Mucosa of rectum (tissue), 2 donors: Measurements from ENCODE around the gene SMAD2.

Source experiments
- H3K27ac ChIP-seq, 2 donors: one replicate each; pipeline ENCODE4 v1.7.0; 2013; ENCODE audit warnings: inconsistent platforms in 2 of 2, low read depth in 2 of 2, low read length in 2 of 2
- H3K27me3 ChIP-seq, 2 donors: one replicate each; pipeline ENCODE4 v1.7.0; 2013; ENCODE audit warnings: low read length in 2 of 2; ENCODE audit not compliant: control insufficient read depth in 2 of 2, insufficient read depth in 2 of 2
- H3K36me3 ChIP-seq, 2 donors: one replicate each; pipeline ENCODE4 v1.7.0; 2013; ENCODE audit warnings: low read length in 2 of 2; ENCODE audit not compliant: control insufficient read depth in 2 of 2, insufficient read depth in 2 of 2
- H3K4me1 ChIP-seq, 2 donors: one replicate each; pipeline ENCODE4 v1.7.0; 2013; ENCODE audit warnings: low read length in 2 of 2, mild to moderate bottlenecking in 1 of 2; ENCODE audit not compliant: control insufficient read depth in 2 of 2, insufficient read depth in 2 of 2
- H3K4me3 ChIP-seq, 2 donors: one replicate each; pipeline ENCODE4 v1.7.0; 2013; ENCODE audit warnings: low read length in 2 of 2
- H3K9ac ChIP-seq, 2 donors: one replicate each; pipeline ENCODE4 v1.7.0; 2013; ENCODE audit warnings: low read length in 2 of 2, low read depth in 1 of 2, mild to moderate bottlenecking in 1 of 2
- H3K9me3 ChIP-seq, 2 donors: one replicate each; pipeline ENCODE4 v1.7.0; 2013; ENCODE audit warnings: low read length in 2 of 2; ENCODE audit not compliant: control insufficient read depth in 2 of 2
- donor health status: healthy.
- donor health status: Normal muscosa, but diverticular disease.

Gene SMAD2

DNA sequence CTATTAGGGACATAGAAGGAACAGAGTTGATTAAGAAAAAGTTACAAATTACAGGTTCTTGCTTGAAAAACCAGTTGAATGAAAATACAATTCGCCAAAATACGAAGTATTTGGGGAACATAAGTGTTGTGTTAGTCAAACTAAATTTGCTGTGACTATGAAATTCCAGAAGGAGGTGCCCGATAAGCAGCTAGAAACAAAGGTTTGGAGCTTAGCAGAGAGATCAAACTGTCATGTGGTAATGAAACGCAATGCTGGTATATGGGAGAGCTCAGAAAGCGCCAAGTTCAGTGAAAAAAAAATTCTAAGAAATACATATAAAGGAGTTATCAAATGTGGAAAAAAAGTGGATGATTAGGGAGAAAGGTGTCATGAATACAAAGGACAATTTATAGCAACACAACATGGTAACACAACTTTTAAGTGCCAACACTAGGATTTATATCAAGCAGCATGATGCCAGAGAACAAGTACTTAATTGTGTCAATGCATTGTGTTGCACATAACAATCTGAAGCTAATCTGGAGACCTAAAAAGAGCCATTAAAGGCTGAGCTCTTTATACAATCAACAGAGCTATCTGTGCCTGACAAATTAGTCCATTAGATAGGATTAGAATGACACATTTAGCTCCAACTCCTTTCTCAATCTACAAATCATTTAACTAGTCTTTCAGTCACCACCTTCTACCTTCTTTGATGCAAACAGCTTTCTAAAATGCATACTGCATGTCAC, 31.2 kb downstream of the SMAD2 start:
- Histone ChIP-seq H3K4me1 (no peaks in the 10 kb centered on the region), H3K27ac (no peak overlapping the region), H3K9ac (no peak overlapping the region), H3K27me3 (no peaks in the 10 kb centered on the region), H3K4me3 (no peak overlapping the region), H3K9me3 (no peaks in the 10 kb centered on the region), H3K36me3 (peaks cover 3 to 16% of the 10 kb centered on the region in 2 donors)

DNA sequence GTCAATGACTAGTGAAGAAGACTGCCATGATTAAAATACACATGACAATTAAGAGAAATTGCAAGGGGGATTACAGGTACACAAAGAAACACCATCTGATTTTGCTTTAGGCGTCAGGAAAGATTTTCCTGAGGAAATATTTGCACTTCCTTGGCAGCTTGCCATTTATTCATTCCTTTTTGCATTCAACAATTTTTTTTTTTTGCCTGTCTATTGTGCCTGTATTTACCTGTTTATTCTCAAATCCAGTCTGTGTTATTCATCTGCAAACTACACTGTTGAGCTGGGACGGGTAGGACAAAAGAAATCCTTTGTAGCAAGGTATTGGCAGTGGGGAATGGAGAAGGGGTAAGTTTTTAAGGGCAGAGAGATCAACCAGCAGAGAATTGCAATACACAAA, 31.8 kb downstream of the SMAD2 start:
- H3K4me3 ChIP-seq, result no peak overlapping the region
- H3K27ac ChIP-seq, result no peak overlapping the region
- no peaks in the 10 kb centered on the region for H3K27me3 ChIP-seq
- H3K9me3 ChIP-seq, result no peaks in the 10 kb centered on the region
- no peak overlapping the region for H3K9ac ChIP-seq
- H3K36me3 ChIP-seq, result peaks cover 7 to 16% of the 10 kb centered on the region in 2 donors
- H3K4me1 ChIP-seq, result no peaks in the 10 kb centered on the region

DNA sequence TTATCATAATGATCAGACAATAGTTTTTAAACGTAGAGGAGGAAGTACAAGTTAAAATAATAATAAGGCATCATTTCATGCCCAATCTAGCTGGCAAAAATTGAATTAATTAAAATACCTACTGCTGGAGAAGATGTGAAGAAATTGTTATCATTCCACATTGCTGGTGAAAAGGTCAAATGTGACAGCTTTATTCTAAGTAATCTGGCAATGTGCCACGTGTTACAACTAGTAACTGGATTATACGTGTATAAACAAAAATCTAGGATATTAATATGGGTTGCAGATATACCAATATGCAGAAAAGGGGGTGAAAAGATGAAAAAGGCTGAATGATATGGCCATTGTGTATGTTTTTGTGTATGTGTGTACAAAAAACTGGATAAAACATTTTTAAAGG, 32.4 kb downstream of the SMAD2 start:
- Histone ChIP-seq H3K36me3 (peaks cover 7 to 16% of the 10 kb centered on the region in 2 donors), H3K4me1 (no peaks in the 10 kb centered on the region), H3K4me3 (no peak overlapping the region), H3K27me3 (no peaks in the 10 kb centered on the region), H3K9ac (no peak overlapping the region), H3K27ac (no peak overlapping the region), H3K9me3 (no peaks in the 10 kb centered on the region)

DNA sequence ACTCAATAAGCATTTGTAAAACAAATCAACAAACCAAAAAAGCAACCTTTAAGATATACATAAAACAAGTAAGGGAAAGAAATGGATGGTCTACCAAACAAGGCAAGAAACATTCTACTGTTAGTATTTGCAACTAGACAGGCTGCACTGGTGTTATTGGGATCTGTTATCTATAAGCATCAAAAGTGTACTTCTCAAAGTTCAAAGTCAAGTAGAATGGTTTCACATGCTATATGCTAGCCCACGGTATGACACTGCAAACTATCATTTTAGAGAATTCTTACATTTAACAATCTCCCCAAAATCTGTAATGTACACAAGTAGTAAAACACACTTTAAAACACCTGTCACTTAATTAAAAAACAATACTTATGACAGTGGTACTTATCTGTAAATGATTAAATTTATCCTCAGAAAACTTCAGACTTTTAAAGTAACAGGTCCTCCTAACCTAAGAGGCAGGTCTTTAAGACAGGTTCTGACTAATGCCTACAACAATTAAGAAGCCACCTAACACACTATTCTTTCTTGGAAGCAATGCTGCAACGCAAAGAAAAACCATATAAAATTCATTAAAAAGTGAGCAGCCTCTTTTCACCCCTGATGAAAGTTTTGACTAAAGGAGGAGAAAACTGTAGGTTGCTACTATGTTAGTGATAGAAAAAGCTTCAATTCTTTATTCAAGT, 34.8 kb downstream of the SMAD2 start:
- Histone ChIP-seq H3K9me3 (no peaks in the 10 kb centered on the region), H3K27ac (no peak overlapping the region), H3K36me3 (peaks cover 9 to 16% of the 10 kb centered on the region in 2 donors), H3K27me3 (no peaks in the 10 kb centered on the region), H3K4me3 (no peak overlapping the region), H3K9ac (no peak overlapping the region), H3K4me1 (no peaks in the 10 kb centered on the region)

DNA sequence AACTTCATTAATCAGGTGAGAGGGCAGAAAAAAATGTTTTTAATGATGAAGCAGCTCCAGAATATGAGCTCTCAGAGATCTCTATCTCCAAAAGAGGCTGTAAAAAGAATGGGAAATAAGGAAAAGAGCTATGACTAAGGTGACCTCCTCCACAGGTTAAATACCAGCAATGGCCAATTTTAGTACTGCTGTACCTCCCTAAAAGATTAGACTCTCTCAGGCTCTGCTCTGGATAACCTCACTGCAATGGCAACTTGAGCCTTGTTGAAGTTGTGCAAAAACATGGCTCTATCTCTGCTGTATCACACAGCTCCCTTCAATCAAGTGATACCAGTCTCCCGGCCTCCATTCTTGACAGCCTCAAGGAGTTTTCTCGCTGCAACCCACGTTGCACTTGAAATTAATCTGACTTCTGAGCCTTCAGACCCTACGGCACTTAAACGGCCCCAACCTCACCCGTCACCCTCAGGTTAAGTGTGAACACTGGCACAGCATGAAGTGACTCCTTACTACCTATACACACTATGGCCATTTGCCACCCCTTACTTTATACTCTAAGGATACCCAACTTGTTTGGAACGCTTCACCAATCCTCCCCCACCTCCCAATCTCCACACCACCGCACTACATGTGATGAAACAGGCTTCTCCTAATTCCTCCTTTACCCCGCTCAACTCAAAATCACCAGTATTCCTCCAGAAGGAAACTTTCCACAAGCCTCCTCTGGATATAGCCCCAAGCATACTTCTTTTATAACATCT, 36.3 kb downstream of the SMAD2 start:
- H3K27ac ChIP-seq, result no peak overlapping the region
- no peaks in the 10 kb centered on the region for H3K9me3 ChIP-seq
- no peaks in the 10 kb centered on the region for H3K4me1 ChIP-seq
- no peak overlapping the region for H3K9ac ChIP-seq
- H3K27me3 ChIP-seq, result no peaks in the 10 kb centered on the region
- H3K4me3 ChIP-seq, result no peak overlapping the region
- peaks cover 9 to 17% of the 10 kb centered on the region in 2 donors for H3K36me3 ChIP-seq

DNA sequence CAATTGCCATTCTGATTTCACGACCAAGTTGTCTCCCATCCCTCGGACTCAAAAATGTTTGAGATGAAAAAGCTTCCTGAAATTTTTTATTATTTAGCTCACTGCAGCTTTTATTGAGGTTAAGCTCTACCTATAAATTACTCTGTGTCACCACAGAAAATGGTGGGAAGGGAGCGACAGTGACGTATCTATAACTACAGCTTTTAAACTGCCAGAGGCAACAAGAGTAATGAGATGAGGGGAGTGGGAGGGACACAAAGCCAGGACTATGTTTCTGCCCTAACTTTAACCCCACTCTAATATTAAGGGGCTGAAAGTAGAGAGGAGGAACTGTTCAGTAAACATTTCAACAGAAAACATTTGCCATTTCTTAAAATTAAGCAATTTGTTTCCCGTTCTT, 37.4 kb downstream of the SMAD2 start:
- no peak overlapping the region for H3K4me3 ChIP-seq

DNA sequence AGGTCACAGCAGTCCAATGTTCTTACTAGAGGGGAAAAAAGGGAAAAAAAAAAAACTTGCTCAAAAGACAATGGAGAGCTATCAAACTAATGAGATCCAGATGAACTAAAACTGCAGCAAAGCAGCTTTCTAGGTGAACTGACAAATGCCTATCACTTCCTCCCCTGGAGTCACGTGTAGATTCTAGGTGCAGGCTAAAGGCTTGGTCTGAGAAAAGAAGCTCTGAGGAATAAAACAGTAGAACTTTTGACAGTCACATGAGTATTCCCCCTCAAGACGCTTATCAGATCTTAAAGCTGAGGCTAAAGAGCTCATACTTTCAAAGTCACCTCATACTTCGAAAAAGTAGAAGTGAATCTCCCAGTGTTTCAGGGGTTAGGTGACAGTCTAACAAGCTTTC, 42.3 kb downstream of the SMAD2 start:
- H3K36me3 ChIP-seq, result peaks cover 10 to 15% of the 10 kb centered on the region in 2 donors
- H3K4me1 ChIP-seq, result no peaks in the 10 kb centered on the region
- no peaks in the 10 kb centered on the region for H3K27me3 ChIP-seq
- H3K4me3 ChIP-seq, result no peak overlapping the region
- H3K27ac ChIP-seq, result no peak overlapping the region
- no peaks in the 10 kb centered on the region for H3K9me3 ChIP-seq
- H3K9ac ChIP-seq, result no peak overlapping the region

More for the DNA sequence above, 37.4 kb downstream of the SMAD2 start:
- peaks cover 9 to 19% of the 10 kb centered on the region in 2 donors for H3K36me3 ChIP-seq
- H3K9ac ChIP-seq, result no peak overlapping the region
- no peaks in the 10 kb centered on the region for H3K9me3 ChIP-seq
- H3K27ac ChIP-seq, result no peak overlapping the region
- H3K4me1 ChIP-seq, result no peaks in the 10 kb centered on the region
- no peaks in the 10 kb centered on the region for H3K27me3 ChIP-seq

DNA sequence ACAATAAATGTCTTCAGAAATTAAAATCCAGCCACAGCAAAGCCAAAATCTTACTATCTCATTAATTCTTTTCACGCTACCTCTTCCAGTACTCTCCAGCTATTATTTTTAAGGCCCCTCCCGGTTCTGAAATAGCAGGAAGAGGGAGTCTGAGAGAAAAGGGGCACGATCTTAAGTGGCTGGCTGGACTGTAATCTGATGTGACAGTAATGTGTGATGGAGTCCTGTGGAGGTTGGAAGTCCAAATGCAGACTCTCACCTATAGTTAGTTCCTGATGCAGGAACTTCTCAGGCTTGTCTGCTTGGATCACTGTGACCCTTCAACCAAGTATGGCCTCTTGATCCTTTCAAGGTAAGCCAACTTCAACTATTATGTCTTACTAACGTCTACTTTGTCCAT, 43.2 kb downstream of the SMAD2 start:
- H3K4me3 ChIP-seq, result no peak overlapping the region
- H3K9ac ChIP-seq, result no peak overlapping the region
- no peaks in the 10 kb centered on the region for H3K27me3 ChIP-seq
- H3K36me3 ChIP-seq, result peaks cover 10 to 17% of the 10 kb centered on the region in 2 donors
- H3K4me1 ChIP-seq, result no peaks in the 10 kb centered on the region
- no peak overlapping the region for H3K27ac ChIP-seq
- H3K9me3 ChIP-seq, result no peaks in the 10 kb centered on the region

DNA sequence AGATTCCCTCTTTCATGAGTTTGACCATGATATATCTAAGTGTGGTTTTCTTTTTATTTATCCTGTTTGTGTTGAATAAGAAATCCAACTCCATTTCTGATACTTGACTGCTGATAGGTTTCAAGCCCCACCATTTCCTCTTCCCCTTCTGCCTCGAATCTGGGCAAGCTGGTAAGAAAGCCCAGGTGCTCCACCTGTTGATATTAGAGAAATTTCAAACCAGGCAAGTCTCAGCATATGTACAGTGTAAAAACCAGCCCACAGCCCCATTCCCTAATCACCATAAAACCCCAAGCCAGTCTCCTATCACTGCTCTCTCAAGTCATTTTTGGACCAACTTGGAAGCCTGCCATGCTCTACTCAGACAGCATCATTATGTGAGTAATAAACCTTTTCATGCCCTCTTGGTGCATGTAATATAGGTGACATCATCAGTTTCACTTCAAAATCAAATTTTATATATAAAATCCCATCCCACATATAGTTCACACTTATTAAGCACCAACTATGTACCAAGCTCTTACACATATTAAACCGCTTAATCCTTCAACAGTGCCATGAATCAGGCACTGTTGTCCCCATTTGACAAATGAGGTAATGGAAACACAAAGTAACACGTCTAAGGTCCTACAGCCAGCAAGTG, 46.6 kb downstream of the SMAD2 start:
- Histone ChIP-seq H3K9me3 (no peaks in the 10 kb centered on the region), H3K36me3 (peaks cover 20 to 22% of the 10 kb centered on the region in 2 donors), H3K9ac (no peak overlapping the region), H3K4me1 (no peaks in the 10 kb centered on the region), H3K27me3 (no peaks in the 10 kb centered on the region), H3K27ac (no peak overlapping the region), H3K4me3 (no peak overlapping the region)

DNA sequence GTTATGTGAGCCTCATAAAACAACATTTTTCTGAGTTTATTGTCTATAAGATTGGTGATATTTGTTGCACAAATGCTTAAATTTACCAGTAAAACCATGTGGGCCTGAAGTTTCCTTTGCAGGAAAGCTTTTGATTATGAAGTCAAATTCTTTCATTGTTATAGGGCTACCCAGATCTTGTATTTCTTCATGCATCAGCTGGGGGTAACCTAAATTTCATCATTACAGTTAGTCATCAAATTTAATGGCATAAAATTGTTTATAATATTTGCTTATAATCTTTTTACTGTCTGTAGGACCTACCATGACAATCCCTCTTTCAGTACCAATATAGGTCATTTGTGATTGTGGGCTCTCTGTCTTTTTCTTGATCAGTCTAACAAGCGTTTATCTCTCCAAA, 47.8 kb downstream of the SMAD2 start:
- H3K9ac ChIP-seq, result no peak overlapping the region
- peaks cover 17 to 19% of the 10 kb centered on the region in 2 donors for H3K36me3 ChIP-seq
- H3K9me3 ChIP-seq, result no peaks in the 10 kb centered on the region

More for the DNA sequence above, 47.8 kb downstream of the SMAD2 start:
- H3K27me3 ChIP-seq, result no peaks in the 10 kb centered on the region
- H3K4me1 ChIP-seq, result no peaks in the 10 kb centered on the region
- no peak overlapping the region for H3K4me3 ChIP-seq
- no peak overlapping the region for H3K27ac ChIP-seq
